ENCODE data around the gene RTF1. TPM values are rescaled to one million over a fixed set of nuclear protein-coding genes. Genes with fewer than 3 reads are reported as not detected.

Gene RTF1
- polyA plus RNA-seq, 1 of the 3 experiments (the other 2 are of a cell fraction), result 27.8 TPM

- Histone ChIP-seq H3K36me3 (replicated peaks in 1 of 2; ENCODE audit: control insufficient read depth in 1 of 2, insufficient read depth in 2 of 2, low read length in 1 of 2) (no peaks in the 10 kb centered on the region), H3K4me1 (ENCODE audit: control insufficient read depth in 1 of 2, insufficient read depth in 2 of 2, low read depth in 1 of 2, low read length in 1 of 2) (peaks cover 0 to 8% of the 10 kb centered on the region in 2 experiments; a peak in 1 of 4 replicates), H3F3A (replicated peaks; ENCODE audit: insufficient read depth) (no peaks in the 10 kb centered on the region), H3K27ac (ENCODE audit: low read depth in 2 of 2, low read length in 1 of 2) (no peak overlapping the region), H2AFZ (ENCODE audit: low read depth) (no peak overlapping the region), H3K9ac (no peak overlapping the region), H4K20me1 (ENCODE audit: insufficient read depth) (no peaks in the 10 kb centered on the region), H3K9me3 (no peaks in the 10 kb centered on the region), H3K9me2 (no peaks in the 10 kb centered on the region), H3K4me3 (ENCODE audit: low read depth in 2 of 2, low read length in 1 of 2) (no peak overlapping the region; a peak in 1 of 4 replicates), H3K79me2 (ENCODE audit: insufficient read depth) (no peaks in the 10 kb centered on the region), H3K27me3 (ENCODE audit: insufficient read depth) (no peaks in the 10 kb centered on the region; the same call in 1 of the 2 replicates), H3K4me2 (peak overlapping the region; percentile 55)
- POLR2A ChIA-PET, result no interaction called here
- WGBS (ENCODE audit: low lambda C conversion rate), result 47% methylated on average over 23 of the region's 56 CpGs
- TF ChIP-seq MAX (IDR thresholded peaks at IDR 0.05; ENCODE audit: low read depth) (peak; percentile 28; the same call in 1 of the 2 replicates), TEAD4 (IDR thresholded peaks at IDR 0.05; ENCODE audit: borderline replicate concordance, insufficient read depth) (no peak)
- CTCF ChIA-PET, result no interaction called here
- peak; percentile 75 for DNase-seq
Measured at GRCh38 chr15:41501191-41501917, 84.5 kb downstream of the RTF1 start.

- Histone ChIP-seq H3K4me3 (ENCODE audit: low read depth in 2 of 2, low read length in 1 of 2) (no peak overlapping the region), H3F3A (replicated peaks; ENCODE audit: insufficient read depth) (no peaks in the 10 kb centered on the region), H3K27me3 (ENCODE audit: insufficient read depth) (no peaks in the 10 kb centered on the region; the same call in 1 of the 2 replicates), H3K4me2 (peak overlapping the region; percentile 55), H3K4me1 (ENCODE audit: control insufficient read depth in 1 of 2, insufficient read depth in 2 of 2, low read depth in 1 of 2, low read length in 1 of 2) (peaks cover 0 to 8% of the 10 kb centered on the region in 2 experiments; a peak in 1 of 4 replicates), H3K9me2 (no peaks in the 10 kb centered on the region), H3K9me3 (no peaks in the 10 kb centered on the region), H3K79me2 (ENCODE audit: insufficient read depth) (no peaks in the 10 kb centered on the region), H4K20me1 (ENCODE audit: insufficient read depth) (no peaks in the 10 kb centered on the region), H3K9ac (no peak overlapping the region), H3K27ac (ENCODE audit: low read depth in 2 of 2, low read length in 1 of 2) (no peak overlapping the region), H3K36me3 (replicated peaks in 1 of 2; ENCODE audit: control insufficient read depth in 1 of 2, insufficient read depth in 2 of 2, low read length in 1 of 2) (no peaks in the 10 kb centered on the region), H2AFZ (ENCODE audit: low read depth) (no peak overlapping the region)
- ChIA-PET CTCF (no interaction called here), POLR2A (no interaction called here)
- WGBS (ENCODE audit: low lambda C conversion rate), result 51% methylated on average over 36 of the region's 64 CpGs
- peak; percentile 62 for DNase-seq
- no peak for TF ChIP-seq YY1 (IDR thresholded peaks at IDR 0.05; ENCODE audit: low read depth)
- no peak for TF ChIP-seq EP300 (IDR thresholded peaks at IDR 0.05; ENCODE audit: borderline replicate concordance in 1 of 2, low read depth in 1 of 2, low read length in 1 of 2)
- TF ChIP-seq FOXM1 (IDR thresholded peaks at IDR 0.05; ENCODE audit: low read depth), result no peak
- no peak for TF ChIP-seq MEF2A (IDR thresholded peaks at IDR 0.05; ENCODE audit: borderline replicate concordance, low read depth)
- no peak for TF ChIP-seq CTCF (IDR thresholded peaks at IDR 0.05)
- no peak for TF ChIP-seq RXRA (IDR thresholded peaks at IDR 0.05; ENCODE audit: borderline replicate concordance, low read depth)
- TF ChIP-seq MXI1 (IDR thresholded peaks at IDR 0.05; ENCODE audit: low read depth, low read length), result no peak
- TF ChIP-seq POLR2AphosphoS5 (IDR thresholded peaks at IDR 0.05; ENCODE audit: low read depth, low read length), result no peak
- TF ChIP-seq FOXJ3 (CRISPR knock-in tag; IDR thresholded peaks at IDR 0.05), result no peak
- TF ChIP-seq GATA2 (CRISPR knock-in tag; IDR thresholded peaks at IDR 0.05), result no peak
- no peak for TF ChIP-seq PBX3 (IDR thresholded peaks at IDR 0.05)
- no peak for TF ChIP-seq MAX (IDR thresholded peaks at IDR 0.05; ENCODE audit: low read depth)
- no peak for TF ChIP-seq IRF3 (IDR thresholded peaks at IDR 0.05; ENCODE audit: low read depth, low read length)
- TF ChIP-seq CHD2 (IDR thresholded peaks at IDR 0.05; ENCODE audit: low read length, partially characterized antibody), result no peak
- TF ChIP-seq FOSL2 (IDR thresholded peaks at IDR 0.05; ENCODE audit: borderline replicate concordance, low read depth), result no peak
- no peak for TF ChIP-seq ELF1 (IDR thresholded peaks at IDR 0.05)
- TF ChIP-seq USF1 (IDR thresholded peaks at IDR 0.05; ENCODE audit: borderline replicate concordance, low read depth), result no peak
- no peak for TF ChIP-seq RCOR1 (IDR thresholded peaks at IDR 0.05; ENCODE audit: low read length)
- TF ChIP-seq NRF1 (IDR thresholded peaks at IDR 0.05; ENCODE audit: low read depth, low read length), result no peak
Measured at GRCh38 chr15:41501931-41502794, 85.3 kb downstream of the RTF1 start.
